ENCODE results near the gene ALG2.
"Not testable (repeated sequence)": the region's sequence is repeated elsewhere in the genome, so short reads cannot be mapped to it uniquely, and the experiment has no call there.

ALG2 gene

GRCh38 chr9:99238331-99238730, 16.6 kb upstream of the ALG2 start:
- Histone ChIP-seq H3K36me3 (ENCODE audit: insufficient read depth, low read length) (peaks cover under 1% of the 10 kb centered on the region; the same call in 1 of the 2 replicates), H3F3A (ENCODE audit: low read depth) (no peaks in the 10 kb centered on the region), H3K9me3 (ENCODE audit: insufficient read depth, low read depth, low read length) (no peaks in the 10 kb centered on the region), H3K27me3 (ENCODE audit: insufficient read depth, low read length, poor library complexity, severe bottlenecking) (no peaks in the 10 kb centered on the region), H3K9ac (ENCODE audit: low read depth, low read length, poor library complexity, severe bottlenecking) (no peak overlapping the region), H3K9me2 (replicated peaks; ENCODE audit: low read depth, low read length) (no peaks in the 10 kb centered on the region), H3K79me2 (ENCODE audit: insufficient read depth, low read length) (no peaks in the 10 kb centered on the region), H3K4me1 (ENCODE audit: insufficient read depth, low read length, poor library complexity, severe bottlenecking) (peaks cover 13% of the 10 kb centered on the region), H4K20me1 (ENCODE audit: insufficient read depth, low read length, poor library complexity, severe bottlenecking) (no peaks in the 10 kb centered on the region), H2AFZ (ENCODE audit: low read length) (no peak overlapping the region), H3K4me2 (ENCODE audit: low read depth, low read length, poor library complexity, severe bottlenecking) (no peak overlapping the region), H3K4me3 (ENCODE audit: low read length, poor library complexity, severe bottlenecking) (no peak overlapping the region)
- TF ChIP-seq, protein P1, sequence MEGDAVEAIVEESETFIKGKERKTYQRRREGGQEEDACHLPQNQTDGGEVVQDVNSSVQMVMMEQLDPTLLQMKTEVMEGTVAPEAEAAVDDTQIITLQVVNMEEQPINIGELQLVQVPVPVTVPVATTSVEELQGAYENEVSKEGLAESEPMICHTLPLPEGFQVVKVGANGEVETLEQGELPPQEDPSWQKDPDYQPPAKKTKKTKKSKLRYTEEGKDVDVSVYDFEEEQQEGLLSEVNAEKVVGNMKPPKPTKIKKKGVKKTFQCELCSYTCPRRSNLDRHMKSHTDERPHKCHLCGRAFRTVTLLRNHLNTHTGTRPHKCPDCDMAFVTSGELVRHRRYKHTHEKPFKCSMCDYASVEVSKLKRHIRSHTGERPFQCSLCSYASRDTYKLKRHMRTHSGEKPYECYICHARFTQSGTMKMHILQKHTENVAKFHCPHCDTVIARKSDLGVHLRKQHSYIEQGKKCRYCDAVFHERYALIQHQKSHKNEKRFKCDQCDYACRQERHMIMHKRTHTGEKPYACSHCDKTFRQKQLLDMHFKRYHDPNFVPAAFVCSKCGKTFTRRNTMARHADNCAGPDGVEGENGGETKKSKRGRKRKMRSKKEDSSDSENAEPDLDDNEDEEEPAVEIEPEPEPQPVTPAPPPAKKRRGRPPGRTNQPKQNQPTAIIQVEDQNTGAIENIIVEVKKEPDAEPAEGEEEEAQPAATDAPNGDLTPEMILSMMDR (conservative IDR thresholded peaks at IDR 0.05; ENCODE audit: low read length) = no peak
- TF ChIP-seq EZH2phosphoT487 (IDR thresholded peaks at IDR 0.05; ENCODE audit: borderline replicate concordance) = no peak

GRCh38 chr9:99237849-99238248, 16.1 kb upstream of the ALG2 start:
- not testable (repeated sequence) for H3K9me3 ChIP-seq (ENCODE audit: insufficient read depth, low read depth, low read length); H3K4me2 ChIP-seq (ENCODE audit: low read depth, low read length, poor library complexity, severe bottlenecking); H3F3A ChIP-seq (ENCODE audit: low read depth); H4K20me1 ChIP-seq (ENCODE audit: insufficient read depth, low read length, poor library complexity, severe bottlenecking); H3K4me3 ChIP-seq (ENCODE audit: low read length, poor library complexity, severe bottlenecking); H3K9me2 ChIP-seq (replicated peaks; ENCODE audit: low read depth, low read length); H3K9ac ChIP-seq (ENCODE audit: low read depth, low read length, poor library complexity, severe bottlenecking); H2AFZ ChIP-seq (ENCODE audit: low read length); H3K27me3 ChIP-seq (ENCODE audit: insufficient read depth, low read length, poor library complexity, severe bottlenecking); H3K36me3 ChIP-seq (ENCODE audit: insufficient read depth, low read length); H3K79me2 ChIP-seq (ENCODE audit: insufficient read depth, low read length)
- H3K4me1 ChIP-seq (ENCODE audit: insufficient read depth, low read length, poor library complexity, severe bottlenecking) = peaks cover 13% of the 10 kb centered on the region

DNA sequence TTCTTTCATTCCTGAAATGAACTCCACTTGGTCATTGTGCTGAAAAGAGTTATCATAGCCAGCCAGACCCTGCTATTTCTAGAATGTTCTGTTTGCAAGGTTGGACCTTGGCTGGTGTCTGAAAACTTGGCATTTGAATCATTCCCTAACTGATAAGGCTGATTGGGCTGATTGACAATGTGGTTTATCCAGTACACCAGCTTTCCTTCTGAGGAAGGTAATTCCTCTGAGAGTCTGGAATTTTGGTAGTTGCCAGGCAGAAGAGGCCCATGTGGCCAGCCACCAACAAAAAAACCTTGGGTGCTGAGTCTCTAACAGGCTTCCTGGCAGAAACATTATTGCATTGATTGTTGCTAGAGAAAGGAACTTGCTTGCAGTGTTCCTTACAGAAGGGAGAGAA, 15.6 kb upstream of the ALG2 start:
- Histone ChIP-seq H3K9ac (ENCODE audit: low read depth, low read length, poor library complexity, severe bottlenecking) (no peak overlapping the region), H3K9me3 (ENCODE audit: insufficient read depth, low read depth, low read length) (no peaks in the 10 kb centered on the region), H3K27me3 (ENCODE audit: insufficient read depth, low read length, poor library complexity, severe bottlenecking) (no peaks in the 10 kb centered on the region), H3K4me1 (ENCODE audit: insufficient read depth, low read length, poor library complexity, severe bottlenecking) (peaks cover 13% of the 10 kb centered on the region), H4K20me1 (ENCODE audit: insufficient read depth, low read length, poor library complexity, severe bottlenecking) (no peaks in the 10 kb centered on the region), H3K4me2 (ENCODE audit: low read depth, low read length, poor library complexity, severe bottlenecking) (no peak overlapping the region), H2AFZ (ENCODE audit: low read length) (no peak overlapping the region), H3K36me3 (ENCODE audit: insufficient read depth, low read length) (peaks cover 11% of the 10 kb centered on the region; the same call in 1 of the 2 replicates), H3K9me2 (replicated peaks; ENCODE audit: low read depth, low read length) (no peaks in the 10 kb centered on the region), H3K4me3 (ENCODE audit: low read length, poor library complexity, severe bottlenecking) (no peak overlapping the region), H3K79me2 (ENCODE audit: insufficient read depth, low read length) (no peaks in the 10 kb centered on the region), H3F3A (ENCODE audit: low read depth) (no peaks in the 10 kb centered on the region)
- TF ChIP-seq, protein P1 (conservative IDR thresholded peaks at IDR 0.05; ENCODE audit: low read length) = no peak
- no peak for TF ChIP-seq EZH2phosphoT487 (IDR thresholded peaks at IDR 0.05; ENCODE audit: borderline replicate concordance)

- Histone ChIP-seq H3K4me3 (ENCODE audit: low read length, poor library complexity, severe bottlenecking) (no peak overlapping the region), H2AFZ (ENCODE audit: low read length) (no peak overlapping the region), H3F3A (ENCODE audit: low read depth) (no peaks in the 10 kb centered on the region), H3K4me1 (ENCODE audit: insufficient read depth, low read length, poor library complexity, severe bottlenecking) (peaks cover 13% of the 10 kb centered on the region), H3K27me3 (ENCODE audit: insufficient read depth, low read length, poor library complexity, severe bottlenecking) (no peaks in the 10 kb centered on the region), H4K20me1 (ENCODE audit: insufficient read depth, low read length, poor library complexity, severe bottlenecking) (no peaks in the 10 kb centered on the region), H3K4me2 (ENCODE audit: low read depth, low read length, poor library complexity, severe bottlenecking) (no peak overlapping the region), H3K9ac (ENCODE audit: low read depth, low read length, poor library complexity, severe bottlenecking) (no peak overlapping the region), H3K79me2 (ENCODE audit: insufficient read depth, low read length) (no peaks in the 10 kb centered on the region), H3K9me3 (ENCODE audit: insufficient read depth, low read depth, low read length) (no peaks in the 10 kb centered on the region), H3K9me2 (replicated peaks; ENCODE audit: low read depth, low read length) (no peaks in the 10 kb centered on the region), H3K36me3 (ENCODE audit: insufficient read depth, low read length) (peaks cover 15% of the 10 kb centered on the region; the same call in 1 of the 2 replicates)
- no peak for TF ChIP-seq EZH2phosphoT487 (IDR thresholded peaks at IDR 0.05; ENCODE audit: borderline replicate concordance)
- TF ChIP-seq, protein P1 (conservative IDR thresholded peaks at IDR 0.05; ENCODE audit: low read length) = no peak
Measured at GRCh38 chr9:99235926-99236634, 14.3 kb upstream of the ALG2 start.

Measured in Loucy (cell line).